Urinary bladder (tissue), 4 donors: ENCODE data around the gene CDRT4. TPM values are rescaled to one million over a fixed set of nuclear protein-coding genes. Genes with fewer than 3 reads are reported as not detected.

ENCODE experiments used
- DNase-seq: peaks from one replicate; pipeline ENCODE4 v3.0.0-alpha.2; 2015; ENCODE audit errors: extremely low spot score
- H3K27ac ChIP-seq: one replicate; pipeline ENCODE4 v1.5.1; 2013; ENCODE audit warnings: low read depth, mild to moderate bottlenecking, moderate library complexity
- H3K36me3 ChIP-seq: one replicate; pipeline ENCODE4 v1.6.1; 2013; ENCODE audit warnings: mild to moderate bottlenecking, moderate library complexity; ENCODE audit not compliant: insufficient read depth
- H3K4me1 ChIP-seq: one replicate; pipeline ENCODE4 v1.6.1; 2013; ENCODE audit warnings: mild to moderate bottlenecking, moderate library complexity; ENCODE audit not compliant: insufficient read depth
- H3K4me3 ChIP-seq: one replicate; pipeline ENCODE4 v1.5.1; 2013; ENCODE audit warnings: low read depth, low read length
- WGBS: extraction: QIAGEN DNeasy Blood & Tissue Kit; methylation state at CpG from one replicate; pipeline ENCODE4 v1.1.7; 2013; 5-methylcytosine and 5-hydroxymethylcytosine counted together
- polyA plus RNA-seq: library from polyadenylated mRNA; stranded (reverse); fragments of 200-250 nt; gene quantifications from one replicate; pipeline ENCODE4 v1.2.3, GENCODE V29; 2013
- total RNA-seq: library from RNA; depleted of rRNA; stranded (reverse); fragments of >200 nt; gene quantifications from one replicate; pipeline ENCODE4 v1.2.3, GENCODE V29; 2014
- donor health status: healthy with polysubstance abuse.
- donor health status: healthy.

The CDRT4 gene
- total and polyA plus RNA-seq, 2 donors, result 1.9 to 14.4 TPM

DNA sequence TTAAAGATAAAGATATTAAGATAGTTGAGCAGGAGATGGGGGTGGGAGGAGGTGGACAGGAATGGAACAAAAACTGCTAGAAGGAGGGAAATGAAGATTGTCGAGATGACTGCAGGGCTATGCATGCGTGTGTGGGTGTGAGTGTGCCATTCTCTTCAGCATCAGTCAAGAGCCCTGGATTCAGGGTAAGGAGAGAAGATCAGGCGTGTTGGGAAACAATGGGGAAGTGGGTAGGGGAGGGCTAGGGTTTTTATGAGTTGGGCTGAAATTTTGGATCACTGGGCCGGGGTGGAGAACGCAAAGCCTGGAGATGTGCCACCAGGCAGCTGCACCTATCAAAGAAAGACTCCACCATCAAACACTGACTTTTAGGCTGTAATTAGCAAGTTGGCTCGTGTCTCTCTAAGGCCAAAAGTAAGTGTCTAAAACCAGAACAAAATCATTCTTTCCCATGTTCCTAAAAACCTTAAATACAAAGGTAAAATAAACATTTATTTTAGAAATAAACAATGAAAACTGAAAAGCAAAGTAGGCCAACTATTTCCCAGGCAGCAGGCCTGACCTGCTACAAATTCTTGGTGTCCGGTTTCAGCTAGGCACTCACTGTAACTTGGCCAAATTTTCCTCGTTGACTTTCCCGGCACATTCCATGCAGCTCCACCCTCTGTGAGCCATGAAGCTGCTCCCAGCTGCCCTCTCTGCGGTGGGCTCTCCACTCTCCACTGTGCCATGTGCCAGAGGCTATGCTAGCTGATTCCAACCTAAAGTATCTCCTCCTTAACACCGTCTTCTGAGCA, 4.2 kb downstream of the CDRT4 start:
- WGBS, result 22% methylated on average over 11 of the region's 11 CpGs
- no peak overlapping the region for H3K27ac ChIP-seq
- H3K4me1 ChIP-seq, result no peaks in the 10 kb centered on the region

DNA sequence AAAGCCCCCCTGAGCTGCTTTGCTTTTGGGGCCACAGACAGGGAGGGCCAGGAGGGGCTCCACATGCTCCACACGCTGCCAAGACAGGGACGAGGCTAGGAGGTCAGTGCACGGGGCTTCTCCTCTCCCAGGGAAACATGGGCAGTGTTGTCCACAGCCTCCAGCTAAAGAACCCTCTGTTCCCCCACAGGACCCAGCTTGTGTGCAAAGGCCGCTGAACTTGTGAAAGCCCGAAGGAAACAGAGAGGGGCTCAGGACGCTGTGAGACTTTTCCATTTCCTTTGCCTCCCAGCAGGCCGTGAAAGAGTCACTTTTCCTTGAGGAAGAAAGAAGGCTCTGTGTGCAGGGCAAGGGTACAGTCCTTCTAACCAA, 9.7 kb downstream of the CDRT4 start:
- peak overlapping the region; percentile 54 for H3K27ac ChIP-seq
- DNase-seq, result peak; percentile 32
- 42% methylated on average over 7 of the region's 7 CpGs for WGBS
- H3K36me3 ChIP-seq, result no peaks in the 10 kb centered on the region
- H3K4me3 ChIP-seq, result no peak overlapping the region
- H3K4me1 ChIP-seq, result no peaks in the 10 kb centered on the region

More for the DNA sequence above, 4.2 kb downstream of the CDRT4 start:
- Histone ChIP-seq H3K36me3 (no peaks in the 10 kb centered on the region), H3K4me3 (no peak overlapping the region)
- no peak for DNase-seq

DNA sequence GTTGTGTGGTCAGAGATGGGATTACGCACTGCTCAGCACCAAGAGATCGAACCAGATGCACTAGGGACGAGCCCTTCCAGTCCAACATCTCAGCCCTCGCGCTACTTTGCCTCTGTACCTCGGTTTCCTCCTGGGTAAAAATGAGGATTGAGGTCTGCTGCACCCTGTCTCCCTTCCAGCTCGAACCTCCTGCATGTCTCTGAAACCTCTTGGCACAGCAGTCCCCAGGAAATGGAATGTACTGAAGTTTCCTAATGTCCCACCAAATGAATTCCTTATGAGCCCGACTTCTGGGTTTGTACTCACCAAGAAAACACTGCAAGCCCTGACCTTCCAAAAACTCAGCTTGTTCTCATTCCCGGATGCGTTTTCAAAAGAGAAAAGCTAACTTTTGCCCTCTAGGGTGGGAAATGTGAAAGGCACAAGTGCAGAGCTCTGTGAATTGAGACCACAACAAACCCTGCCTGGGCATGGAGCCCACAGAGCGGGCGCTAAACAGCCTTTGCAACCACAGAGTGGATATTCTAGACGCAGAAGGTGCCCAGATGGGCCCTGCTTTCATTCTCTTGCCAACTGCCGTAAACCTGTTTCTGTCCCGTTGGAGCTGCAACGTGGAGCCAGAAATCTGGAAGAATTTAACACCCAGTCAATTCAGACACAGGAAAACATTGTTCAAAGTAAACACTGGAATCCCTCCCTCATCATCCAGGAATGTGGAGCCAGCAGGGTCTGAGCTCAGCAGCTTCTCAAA, 10.3 kb downstream of the CDRT4 start:
- H3K36me3 ChIP-seq, result no peaks in the 10 kb centered on the region
- 33% methylated on average over 16 of the region's 16 CpGs for WGBS
- no peaks in the 10 kb centered on the region for H3K4me1 ChIP-seq
- peak; percentile 70 for DNase-seq
- peak overlapping the region; percentile 54 for H3K27ac ChIP-seq
- H3K4me3 ChIP-seq, result no peak overlapping the region

DNA sequence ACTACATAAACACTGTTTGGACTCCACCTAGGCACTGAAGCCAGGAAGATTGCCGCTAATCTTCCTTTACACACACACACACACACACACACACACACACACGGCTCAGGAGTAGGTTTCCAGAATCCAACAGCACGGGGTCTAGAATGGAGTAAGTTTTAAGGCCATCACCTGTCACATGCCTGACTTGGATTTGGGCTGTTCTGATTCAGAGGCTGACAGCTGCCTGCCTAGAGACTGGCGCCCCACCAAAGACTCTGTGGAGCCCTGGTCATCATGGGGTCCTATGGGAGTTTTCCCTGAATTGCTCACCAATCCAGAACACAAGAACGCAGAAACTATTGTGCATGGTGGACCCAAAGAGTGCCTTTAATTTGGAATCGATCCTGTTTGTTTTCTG, 10.9 kb downstream of the CDRT4 start:
- H3K36me3 ChIP-seq, result no peaks in the 10 kb centered on the region
- no peak for DNase-seq
- H3K27ac ChIP-seq, result no peak overlapping the region
- H3K4me1 ChIP-seq, result no peaks in the 10 kb centered on the region
- WGBS, result 79% methylated on average over 6 of the region's 6 CpGs
- H3K4me3 ChIP-seq, result no peak overlapping the region

DNA sequence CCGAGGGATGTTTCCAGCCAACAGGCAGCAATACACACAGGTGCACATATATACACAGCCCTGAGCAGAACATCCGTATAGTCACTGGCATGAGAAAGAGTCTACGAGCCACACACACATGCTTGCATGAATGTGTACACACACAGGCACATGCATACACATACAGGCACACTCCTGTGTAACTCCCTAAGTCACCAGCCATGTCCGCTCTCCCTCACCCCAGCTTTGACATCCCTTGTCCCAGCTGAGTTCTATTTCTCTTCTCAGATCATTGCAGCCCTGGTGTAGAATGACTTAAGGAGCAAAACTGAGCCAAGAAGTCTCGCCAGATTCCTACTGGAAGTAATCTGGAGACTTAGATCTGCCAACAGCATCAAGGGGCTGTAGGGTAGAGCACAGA, 13.1 kb downstream of the CDRT4 start:
- H3K27ac ChIP-seq, result no peak overlapping the region
- no peak for DNase-seq
- H3K4me3 ChIP-seq, result no peak overlapping the region

DNA sequence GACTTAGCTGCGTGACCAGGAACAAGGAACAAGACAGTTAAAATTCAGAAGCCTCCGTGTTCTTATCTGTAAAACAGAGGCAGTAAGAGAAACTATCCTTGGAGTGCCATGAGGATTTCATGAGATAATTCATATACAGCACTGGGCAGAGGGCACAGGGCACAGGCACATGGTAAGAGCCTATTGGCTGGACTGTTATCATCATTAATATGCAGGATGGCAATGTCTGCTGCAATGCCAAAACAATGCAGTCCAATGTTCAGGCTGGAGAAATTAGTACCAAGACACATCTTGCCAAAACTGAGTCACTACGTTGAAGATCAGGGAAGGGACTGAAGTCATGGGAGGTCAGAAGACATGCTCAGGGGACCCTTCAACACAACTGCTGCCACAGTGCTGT, 13.6 kb downstream of the CDRT4 start:
- H3K36me3 ChIP-seq, result no peaks in the 10 kb centered on the region
- no peak overlapping the region for H3K27ac ChIP-seq
- 80% methylated on average over 3 of the region's 3 CpGs for WGBS
- no peak for DNase-seq
- H3K4me1 ChIP-seq, result no peaks in the 10 kb centered on the region
- no peak overlapping the region for H3K4me3 ChIP-seq

More for the DNA sequence above, 13.1 kb downstream of the CDRT4 start:
- WGBS, result 94% methylated on average over 5 of the region's 5 CpGs
- Histone ChIP-seq H3K4me1 (no peaks in the 10 kb centered on the region), H3K36me3 (no peaks in the 10 kb centered on the region)

DNA sequence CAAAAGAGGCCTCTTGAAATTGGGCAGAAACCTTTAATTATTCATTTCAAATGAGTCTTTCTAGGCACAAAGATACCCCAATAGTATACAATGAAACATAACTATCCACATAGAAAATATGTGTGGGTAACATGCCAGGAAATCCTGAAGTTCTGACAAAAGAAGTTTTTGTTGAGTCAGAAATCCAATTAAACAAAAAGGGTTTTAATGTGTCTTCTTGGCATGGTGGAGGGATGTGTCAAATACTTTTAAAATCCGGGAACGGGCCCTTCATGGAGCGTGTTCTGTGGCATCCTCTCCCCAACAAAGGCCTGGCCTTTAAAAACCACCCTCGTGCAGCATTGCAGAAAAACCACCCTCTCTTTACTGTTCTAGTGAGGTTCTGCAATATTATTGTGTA, 14.2 kb downstream of the CDRT4 start:
- H3K4me1 ChIP-seq, result no peaks in the 10 kb centered on the region
- DNase-seq, result no peak
- no peaks in the 10 kb centered on the region for H3K36me3 ChIP-seq
- WGBS, result 53% methylated on average over 4 of the region's 4 CpGs
- no peak overlapping the region for H3K4me3 ChIP-seq
- no peak overlapping the region for H3K27ac ChIP-seq

DNA sequence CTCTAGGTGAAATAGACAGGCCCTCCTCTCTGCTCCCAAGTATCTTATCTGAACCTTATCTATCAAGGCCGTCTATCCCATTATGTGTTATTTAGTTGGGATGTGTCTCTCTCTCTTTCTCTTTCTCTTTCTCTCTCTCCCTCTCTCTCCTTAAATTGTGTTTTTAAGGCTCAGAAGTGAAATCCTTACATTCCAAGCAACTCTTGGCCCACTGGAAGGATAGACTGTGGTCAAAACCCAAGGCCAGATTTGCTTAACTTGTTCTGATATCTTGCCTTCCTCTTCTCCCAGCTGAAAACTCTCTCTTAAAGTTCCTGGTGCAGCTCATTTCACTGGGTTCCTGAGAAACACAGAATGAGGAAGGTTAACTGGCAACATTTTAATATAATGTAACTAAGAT, 14.7 kb downstream of the CDRT4 start:
- no peak overlapping the region for H3K4me3 ChIP-seq
- no peak overlapping the region for H3K27ac ChIP-seq
- H3K36me3 ChIP-seq, result no peaks in the 10 kb centered on the region
- DNase-seq, result no peak
- 67% methylated on average over 1 of the region's 1 CpG for WGBS
- H3K4me1 ChIP-seq, result no peaks in the 10 kb centered on the region

DNA sequence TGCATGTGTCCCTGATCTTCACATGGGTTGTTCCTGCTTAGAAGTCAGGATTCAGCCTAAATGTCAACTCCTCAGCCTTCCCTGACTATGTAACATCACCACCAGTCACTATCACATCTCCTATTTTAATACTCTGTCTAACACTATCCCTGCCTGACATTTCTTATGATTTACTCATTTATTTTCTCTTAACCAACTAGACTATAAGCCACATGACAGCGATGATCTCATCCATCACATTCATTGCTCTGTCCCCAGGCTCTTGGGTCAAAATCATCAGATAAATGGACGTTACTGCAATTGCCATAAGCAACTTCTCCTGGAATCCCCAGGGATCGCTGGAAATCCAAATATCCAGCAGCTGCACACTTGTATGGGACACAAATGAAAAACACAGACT, 15.7 kb downstream of the CDRT4 start:
- H3K36me3 ChIP-seq, result no peaks in the 10 kb centered on the region
- no peak overlapping the region for H3K27ac ChIP-seq
- no peak for DNase-seq
- no peaks in the 10 kb centered on the region for H3K4me1 ChIP-seq
- H3K4me3 ChIP-seq, result no peak overlapping the region
- WGBS, result 85% methylated on average over 3 of the region's 3 CpGs

DNA sequence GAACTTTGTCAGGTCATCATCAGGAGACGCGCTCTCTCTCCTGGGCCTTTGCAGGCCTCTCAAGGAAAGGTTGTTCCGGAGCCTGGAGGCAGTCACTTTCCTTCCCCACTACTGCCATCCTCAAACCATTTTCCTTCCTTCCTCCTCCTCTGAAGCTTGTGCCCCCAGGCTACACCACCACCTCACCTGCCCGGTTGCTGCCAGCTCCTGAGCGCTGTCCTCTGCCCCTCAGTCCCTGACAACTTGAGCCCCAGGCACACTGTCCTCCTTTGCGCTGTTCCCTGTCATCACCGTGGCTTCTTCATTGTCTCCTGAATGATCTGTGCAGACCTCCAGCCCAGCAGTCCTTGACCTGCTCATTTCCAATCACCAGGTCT, 18.9 kb downstream of the CDRT4 start:
- Histone ChIP-seq H3K4me3 (no peak overlapping the region), H3K27ac (no peak overlapping the region), H3K36me3 (no peaks in the 10 kb centered on the region), H3K4me1 (no peaks in the 10 kb centered on the region)
- WGBS, result 95% methylated on average over 7 of the region's 7 CpGs
- DNase-seq, result no peak

DNA sequence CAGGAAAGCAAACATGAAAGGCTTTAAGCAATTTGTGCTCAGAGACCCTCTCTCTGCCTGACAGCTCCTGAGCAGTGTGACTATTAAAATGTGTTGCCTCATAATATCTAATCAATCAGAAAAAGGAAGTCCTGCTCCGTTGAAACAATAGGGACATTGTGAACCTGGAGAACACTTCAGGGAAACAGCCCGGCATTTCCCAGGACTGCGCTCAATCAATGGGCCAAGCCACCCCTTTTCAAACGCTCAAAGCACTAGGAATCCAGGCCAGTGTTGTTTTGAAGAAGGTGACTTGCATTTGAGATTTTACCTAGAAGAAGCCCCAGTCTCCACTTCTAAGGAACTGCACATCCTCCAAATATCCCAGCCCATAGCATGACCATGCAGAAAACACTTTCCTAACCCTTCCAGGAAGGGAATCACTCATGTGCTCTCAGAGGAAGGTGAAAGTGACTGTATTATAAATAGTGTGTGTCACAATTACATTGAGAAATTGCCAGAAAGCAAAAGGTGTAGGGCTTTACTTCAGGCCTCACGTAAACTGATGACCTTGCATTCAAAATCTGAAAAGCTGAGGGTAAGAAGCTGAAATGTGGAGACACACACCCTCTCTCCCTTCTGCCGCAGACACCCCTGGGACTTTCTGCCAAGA, 19.4 kb downstream of the CDRT4 start:
- H3K27ac ChIP-seq, result no peak overlapping the region
- WGBS, result 82% methylated on average over 6 of the region's 6 CpGs
- DNase-seq, result no peak

DNA sequence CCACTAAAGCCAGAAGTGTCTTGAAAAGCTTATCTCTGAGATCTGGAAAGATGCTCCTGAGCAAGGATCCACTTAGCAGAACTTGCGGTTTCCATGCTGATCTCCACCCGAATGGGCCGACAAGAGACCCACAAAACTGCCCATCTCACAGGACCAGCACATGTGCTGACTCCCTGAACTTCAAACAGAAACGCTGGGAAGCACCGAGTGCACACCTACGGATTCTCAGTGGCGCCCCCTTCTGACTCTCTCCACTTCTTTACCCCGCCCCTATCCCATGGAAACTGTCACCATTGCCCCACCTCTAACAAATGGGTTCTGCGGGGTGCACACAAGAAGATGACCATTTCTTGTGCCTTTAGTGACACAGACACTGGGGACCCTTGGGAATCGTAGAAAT, 21.4 kb downstream of the CDRT4 start:
- no peak overlapping the region for H3K27ac ChIP-seq
- H3K4me1 ChIP-seq, result no peaks in the 10 kb centered on the region
- H3K36me3 ChIP-seq, result no peaks in the 10 kb centered on the region
- no peak overlapping the region for H3K4me3 ChIP-seq
- WGBS, result 80% methylated on average over 10 of the region's 10 CpGs
- DNase-seq, result no peak

More for the DNA sequence above, 19.4 kb downstream of the CDRT4 start:
- no peak overlapping the region for H3K4me3 ChIP-seq
- H3K4me1 ChIP-seq, result no peaks in the 10 kb centered on the region
- H3K36me3 ChIP-seq, result no peaks in the 10 kb centered on the region

DNA sequence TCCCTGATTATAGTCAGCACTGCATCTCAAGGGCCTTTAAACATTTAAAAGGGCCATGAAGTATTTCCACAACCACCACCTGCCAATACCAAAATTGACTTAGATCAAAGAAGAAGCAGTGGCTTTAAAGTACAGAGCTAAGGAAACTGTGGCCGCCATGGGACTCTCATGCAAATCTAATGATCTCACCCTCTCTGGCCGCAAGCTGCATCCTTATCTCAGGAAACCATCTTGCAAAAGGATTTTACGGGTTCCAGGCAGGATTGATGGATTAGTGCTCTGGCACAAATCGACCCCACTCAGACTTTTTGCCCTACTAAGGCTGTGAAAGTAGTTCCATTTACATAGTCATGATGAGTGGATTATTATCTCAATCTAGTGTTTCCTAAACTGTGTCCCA, 22.6 kb downstream of the CDRT4 start:
- DNase-seq, result no peak
- peak overlapping the region; percentile 12 for H3K27ac ChIP-seq
- H3K4me1 ChIP-seq, result no peaks in the 10 kb centered on the region
- H3K36me3 ChIP-seq, result no peaks in the 10 kb centered on the region
- 30% methylated on average over 4 of the region's 4 CpGs for WGBS
- H3K4me3 ChIP-seq, result no peak overlapping the region
